CD14-positive monocyte (primary cell): ENCODE results near the gene ZMYM3. TPM values are rescaled to one million over a fixed set of nuclear protein-coding genes. Genes with fewer than 3 reads are reported as not detected.

Experiments
- DNase-seq, 3 donors: peaks; one replicate each; pipeline ENCODE4 v3.0.0-alpha.2; 2011 to 2022
- H2AFZ ChIP-seq: 2 replicates; pipeline ENCODE4 v1.6.0; 2012; ENCODE audit warnings: mild to moderate bottlenecking, low read depth, low read length, inconsistent platforms; ENCODE audit not compliant: insufficient read depth, poor library complexity, severe bottlenecking
- H3K27ac ChIP-seq, 2 donors: 1 replicate in 1 of 2; 2 replicates in 1 of 2; pipeline ENCODE4 v1.5.1; 2012 to 2013; ENCODE audit warnings: low read length in 2 of 2, control low read depth in 1 of 2, inconsistent platforms in 1 of 2, low read depth in 1 of 2, mild to moderate bottlenecking in 1 of 2
- H3K27me3 ChIP-seq, 2 donors: one replicate each; pipeline versions ENCODE4 v1.6.0 to v1.6.1; 2011 to 2013; ENCODE audit warnings: low read length in 2 of 2; ENCODE audit not compliant: control insufficient read depth in 2 of 2, insufficient read depth in 2 of 2
- H3K36me3 ChIP-seq, 2 donors: replicated peaks in 1 of 2; 1 replicate in 1 of 2; 2 replicates in 1 of 2; pipeline versions ENCODE4 v1.5.1 to v1.6.1; 2012 to 2013; ENCODE audit warnings: low read length in 2 of 2, control low read depth in 1 of 2, inconsistent platforms in 1 of 2, mild to moderate bottlenecking in 1 of 2; ENCODE audit not compliant: insufficient read depth in 2 of 2, control insufficient read depth in 1 of 2
- H3K4me1 ChIP-seq, 2 donors: 1 replicate in 1 of 2; 2 replicates in 1 of 2; pipeline versions ENCODE4 v1.5.1 to v1.6.1; 2012 to 2013; ENCODE audit warnings: low read length in 2 of 2, control low read depth in 1 of 2, inconsistent platforms in 1 of 2, mild to moderate bottlenecking in 1 of 2, moderate library complexity in 1 of 2; ENCODE audit not compliant: insufficient read depth in 2 of 2, control insufficient read depth in 1 of 2
- H3K4me2 ChIP-seq: replicated peaks from 2 replicates; pipeline ENCODE3; 2012; ENCODE audit warnings: low read length, moderate library complexity, mild to moderate bottlenecking; ENCODE audit not compliant: poor library complexity, severe bottlenecking; ENCODE audit errors: extremely low read depth
- H3K4me3 ChIP-seq, 3 experiments: fragments of 200-600 bp in 1 of 3; sonication (generic) in 1 of 3; replicated peaks in 1 of 3; 1 replicate in 2 of 3; 2 replicates in 1 of 3; pipeline ENCODE4 v1.5.1; 2011 to 2013; ENCODE audit warnings: low read length in 3 of 3, mild to moderate bottlenecking in 3 of 3, control low read depth in 2 of 3, low read depth in 2 of 3, inconsistent platforms in 1 of 3, moderate library complexity in 1 of 3
- H3K79me2 ChIP-seq: 2 replicates; pipeline ENCODE4 v1.6.0; 2012; ENCODE audit warnings: mild to moderate bottlenecking, control low read depth, inconsistent platforms, low read length, moderate library complexity; ENCODE audit not compliant: insufficient read depth
- H3K9ac ChIP-seq: 2 replicates; pipeline ENCODE4 v1.6.0; 2017; ENCODE audit warnings: low read length, mild to moderate bottlenecking; ENCODE audit not compliant: insufficient read depth, poor library complexity, severe bottlenecking
- H3K9me3 ChIP-seq, 2 donors: replicated peaks in 1 of 2; 1 replicate in 1 of 2; 2 replicates in 1 of 2; pipeline versions ENCODE4 v1.5.1 to v1.6.1; 2012 to 2013; ENCODE audit warnings: low read length in 2 of 2, control low read depth in 1 of 2; ENCODE audit not compliant: control insufficient read depth in 1 of 2, insufficient read depth in 1 of 2
- H4K20me1 ChIP-seq: 2 replicates; pipeline ENCODE4 v1.6.0; 2012; ENCODE audit warnings: mild to moderate bottlenecking, low read length, control low read depth, moderate library complexity; ENCODE audit not compliant: insufficient read depth
- H3K27ac Mint-ChIP-seq, 7 donors: one replicate each; pipeline ENCODE4 v1.8.0; 2020; ENCODE audit warnings: mild to moderate bottlenecking in 7 of 7, mixed read lengths in 7 of 7, moderate library complexity in 6 of 7, inconsistent platforms in 2 of 7
- H3K27me3 Mint-ChIP-seq, 3 donors: one replicate each; pipeline ENCODE4 v1.8.0; 2021 to 2022; ENCODE audit warnings: low read depth in 3 of 3, mild to moderate bottlenecking in 3 of 3, mixed read lengths in 3 of 3, moderate library complexity in 3 of 3, inconsistent platforms in 1 of 3
- H3K36me3 Mint-ChIP-seq, 2 donors: one replicate each; pipeline ENCODE4 v1.8.0; 2020; ENCODE audit warnings: mixed read lengths in 2 of 2, inconsistent platforms in 1 of 2, mild to moderate bottlenecking in 1 of 2
- H3K4me1 Mint-ChIP-seq: one replicate; pipeline ENCODE4 v1.8.0; 2020; ENCODE audit warnings: mild to moderate bottlenecking, mixed read lengths
- H3K4me3 Mint-ChIP-seq, 2 donors: one replicate each; pipeline ENCODE4 v1.8.0; 2020; ENCODE audit warnings: mild to moderate bottlenecking in 2 of 2, mixed read lengths in 2 of 2, moderate library complexity in 1 of 2
- H3K9me3 Mint-ChIP-seq, 7 donors: one replicate each; pipeline ENCODE4 v1.8.0; 2020 to 2022; ENCODE audit warnings: mixed read lengths in 7 of 7, mild to moderate bottlenecking in 6 of 7, moderate library complexity in 6 of 7, inconsistent platforms in 2 of 7
- CTCF ChIP-seq: fragments of 200-600 bp; IDR thresholded peaks from one replicate; pipeline ENCODE4 v1.8.0; 2022; ENCODE audit warnings: antibody characterized with exemption, mild to moderate bottlenecking
- whole genome bisulfite sequencing: methylation state at CpG from one replicate; pipeline ENCODE4 v1.1.5; 2013; ENCODE audit warnings: missing lambda C conversion rate; ENCODE audit not compliant: insufficient coverage; 5-methylcytosine and 5-hydroxymethylcytosine counted together
- intact Hi-C, 2 donors: fragments of 100-400 bp; cut with micrococcal nuclease; formaldehyde crosslinking; loops; one replicate each; pipeline versions ENCODE4 v1.15.0 to v1.15.1; 2023
- polyA plus RNA-seq, 3 donors: library from polyadenylated mRNA; depleted of rRNA in 1 of 3; unstranded in 2 of 3; stranded (reverse) in 1 of 3; fragments of 300-500 nt in 2 of 3; fragments of >200 nt in 1 of 3; fragmentation: Illumina TruSeq in 2 of 3; gene quantifications; 1 replicate in 2 of 3; 2 replicates in 1 of 3; pipeline ENCODE4 v1.2.3, GENCODE V29; 2012 to 2021

The ZMYM3 gene
- polyA plus RNA-seq, 3 donors, result 3.9 to 13.2 (median 4.8) TPM

- Histone ChIP-seq H3K4me2 (no peak overlapping the region), H3K79me2 (no peaks in the 10 kb centered on the region), H2AFZ (no peak overlapping the region), H3K9ac (no peak overlapping the region), H3K9me3 (no peaks in the 10 kb centered on the region), H3K27me3 (no peaks in the 10 kb centered on the region), H3K4me1 (peaks cover 8 to 11% of the 10 kb centered on the region in 2 donors), H3K36me3 (peaks cover 62 to 75% of the 10 kb centered on the region in 2 donors), H3K4me3 (no peak overlapping the region), H3K27ac (no peak overlapping the region), H4K20me1 (peaks cover 6% of the 10 kb centered on the region)
- Mint-ChIP-seq H3K4me1 (peaks cover 9% of the 10 kb centered on the region), H3K27ac (peak overlapping the region in 1 of 7 donors; percentile 37), H3K9me3 (peaks cover 0 to 6% (median 0%) of the 10 kb centered on the region in 7 donors), H3K4me3 (no peak overlapping the region), H3K36me3 (peaks cover 52 to 78% of the 10 kb centered on the region in 2 donors), H3K27me3 (peaks cover 0 to 4% (median 0%) of the 10 kb centered on the region in 3 donors)
- intact Hi-C loops, result loop anchor here in 1 of 2 donors (10.0 kb wide), 1 partner anchor 77 kb away; no protein-coding TSS in a partner anchor
- no CpG with 5 or more reads among the region's 3 CpGs for WGBS
- no peak for DNase-seq
- TF ChIP-seq CTCF, result no peak
These were observed 44.2 kb upstream of the ZMYM3 start for GRCh38 chrX:71298119-71298518.

- no peak overlapping the region for H3K4me3 ChIP-seq
- H3K4me3 Mint-ChIP-seq, result no peak overlapping the region
- DNase-seq, result no peak
These were observed 42.9 kb upstream of the ZMYM3 start for GRCh38 chrX:71296806-71297205.

More at GRCh38 chrX:71296806-71297205, 42.9 kb upstream of the ZMYM3 start:
- Histone ChIP-seq H3K9me3 (no peaks in the 10 kb centered on the region), H4K20me1 (peaks cover 17% of the 10 kb centered on the region), H3K9ac (no peak overlapping the region), H2AFZ (no peak overlapping the region), H3K79me2 (peaks cover 8% of the 10 kb centered on the region), H3K27me3 (no peaks in the 10 kb centered on the region), H3K27ac (no peak overlapping the region), H3K36me3 (peaks cover 75 to 88% of the 10 kb centered on the region in 2 donors), H3K4me2 (no peak overlapping the region), H3K4me1 (no peaks in the 10 kb centered on the region)
- Mint-ChIP-seq H3K4me1 (no peaks in the 10 kb centered on the region), H3K36me3 (peaks cover 59 to 91% of the 10 kb centered on the region in 2 donors), H3K27me3 (peaks cover 0 to 5% (median 0%) of the 10 kb centered on the region in 3 donors), H3K27ac (no peak overlapping the region), H3K9me3 (peaks cover 0 to 6% (median 0%) of the 10 kb centered on the region in 7 donors)
- 100% methylated on average over 3 of the region's 6 CpGs for WGBS
- no peak for TF ChIP-seq CTCF
- intact Hi-C loops, result loop anchor here in 1 of 2 donors (10.0 kb wide), 1 partner anchor 78 kb away; no protein-coding TSS in a partner anchor
